ENCODE data around the gene SLC9A4.

Gene SLC9A4

GRCh38 chr2:102437122-102437521 lies 35.9 kb upstream of the SLC9A4 start:
- H3K27me3 ChIP-seq (ENCODE audit: control insufficient read depth, insufficient read depth, low read length): no peaks in the 10 kb centered on the region
- H3K9ac ChIP-seq (ENCODE audit: low read length): no peak overlapping the region
- no peak overlapping the region for H3K27ac ChIP-seq (ENCODE audit: low read length)
- no peaks in the 10 kb centered on the region for H3K4me1 ChIP-seq (ENCODE audit: control insufficient read depth, low read depth, low read length)
- H3K4me3 ChIP-seq (ENCODE audit: low read length): no peak overlapping the region
- H3K36me3 ChIP-seq (ENCODE audit: control insufficient read depth, low read depth, low read length): no peaks in the 10 kb centered on the region
- H3K9me3 ChIP-seq (ENCODE audit: control insufficient read depth, low read depth, low read length): no peaks in the 10 kb centered on the region

- Histone ChIP-seq H3K27ac (ENCODE audit: low read length) (no peak overlapping the region), H3K9ac (ENCODE audit: low read length) (no peak overlapping the region), H3K9me3 (ENCODE audit: control insufficient read depth, low read depth, low read length) (no peaks in the 10 kb centered on the region), H3K27me3 (ENCODE audit: control insufficient read depth, insufficient read depth, low read length) (no peaks in the 10 kb centered on the region), H3K36me3 (ENCODE audit: control insufficient read depth, low read depth, low read length) (no peaks in the 10 kb centered on the region), H3K4me1 (ENCODE audit: control insufficient read depth, low read depth, low read length) (no peaks in the 10 kb centered on the region), H3K4me3 (ENCODE audit: low read length) (no peak overlapping the region)
Measured at GRCh38 chr2:102438111-102438510, 34.9 kb upstream of the SLC9A4 start.

GRCh38 chr2:102438578-102438977 lies 34.4 kb upstream of the SLC9A4 start:
- no peak overlapping the region for H3K9ac ChIP-seq (ENCODE audit: low read length)
- H3K9me3 ChIP-seq (ENCODE audit: control insufficient read depth, low read depth, low read length): no peaks in the 10 kb centered on the region
- H3K36me3 ChIP-seq (ENCODE audit: control insufficient read depth, low read depth, low read length): no peaks in the 10 kb centered on the region
- no peak overlapping the region for H3K27ac ChIP-seq (ENCODE audit: low read length)
- H3K27me3 ChIP-seq (ENCODE audit: control insufficient read depth, insufficient read depth, low read length): no peaks in the 10 kb centered on the region
- H3K4me3 ChIP-seq (ENCODE audit: low read length): no peak overlapping the region
- H3K4me1 ChIP-seq (ENCODE audit: control insufficient read depth, low read depth, low read length): no peaks in the 10 kb centered on the region

GRCh38 chr2:102439065-102439695 lies 33.8 kb upstream of the SLC9A4 start:
- no peak overlapping the region for H3K9ac ChIP-seq (ENCODE audit: low read length)
- H3K36me3 ChIP-seq (ENCODE audit: control insufficient read depth, low read depth, low read length): no peaks in the 10 kb centered on the region
- no peak overlapping the region for H3K27ac ChIP-seq (ENCODE audit: low read length)
- no peaks in the 10 kb centered on the region for H3K4me1 ChIP-seq (ENCODE audit: control insufficient read depth, low read depth, low read length)
- no peak overlapping the region for H3K4me3 ChIP-seq (ENCODE audit: low read length)
- no peaks in the 10 kb centered on the region for H3K27me3 ChIP-seq (ENCODE audit: control insufficient read depth, insufficient read depth, low read length)
- H3K9me3 ChIP-seq (ENCODE audit: control insufficient read depth, low read depth, low read length): no peaks in the 10 kb centered on the region

GRCh38 chr2:102442967-102443828 lies 29.8 kb upstream of the SLC9A4 start:
- no peaks in the 10 kb centered on the region for H3K4me1 ChIP-seq (ENCODE audit: control insufficient read depth, low read depth, low read length)
- H3K27me3 ChIP-seq (ENCODE audit: control insufficient read depth, insufficient read depth, low read length): no peaks in the 10 kb centered on the region
- no peak overlapping the region for H3K9ac ChIP-seq (ENCODE audit: low read length)
- H3K4me3 ChIP-seq (ENCODE audit: low read length): no peak overlapping the region
- no peaks in the 10 kb centered on the region for H3K36me3 ChIP-seq (ENCODE audit: control insufficient read depth, low read depth, low read length)
- no peak overlapping the region for H3K27ac ChIP-seq (ENCODE audit: low read length)
- no peaks in the 10 kb centered on the region for H3K9me3 ChIP-seq (ENCODE audit: control insufficient read depth, low read depth, low read length)

GRCh38 chr2:102444233-102444632 lies 28.8 kb upstream of the SLC9A4 start:
- Histone ChIP-seq H3K4me1 (ENCODE audit: control insufficient read depth, low read depth, low read length) (no peaks in the 10 kb centered on the region), H3K27me3 (ENCODE audit: control insufficient read depth, insufficient read depth, low read length) (no peaks in the 10 kb centered on the region), H3K4me3 (ENCODE audit: low read length) (no peak overlapping the region), H3K27ac (ENCODE audit: low read length) (no peak overlapping the region), H3K9me3 (ENCODE audit: control insufficient read depth, low read depth, low read length) (no peaks in the 10 kb centered on the region), H3K36me3 (ENCODE audit: control insufficient read depth, low read depth, low read length) (no peaks in the 10 kb centered on the region), H3K9ac (ENCODE audit: low read length) (no peak overlapping the region)

GRCh38 chr2:102446936-102447335 lies 26.1 kb upstream of the SLC9A4 start:
- no peaks in the 10 kb centered on the region for H3K36me3 ChIP-seq (ENCODE audit: control insufficient read depth, low read depth, low read length)
- H3K27me3 ChIP-seq (ENCODE audit: control insufficient read depth, insufficient read depth, low read length): no peaks in the 10 kb centered on the region
- H3K4me1 ChIP-seq (ENCODE audit: control insufficient read depth, low read depth, low read length): no peaks in the 10 kb centered on the region
- no peak overlapping the region for H3K4me3 ChIP-seq (ENCODE audit: low read length)
- no peak overlapping the region for H3K9ac ChIP-seq (ENCODE audit: low read length)
- no peak overlapping the region for H3K27ac ChIP-seq (ENCODE audit: low read length)
- H3K9me3 ChIP-seq (ENCODE audit: control insufficient read depth, low read depth, low read length): no peaks in the 10 kb centered on the region

- Histone ChIP-seq H3K4me1 (ENCODE audit: control insufficient read depth, low read depth, low read length) (no peaks in the 10 kb centered on the region), H3K9me3 (ENCODE audit: control insufficient read depth, low read depth, low read length) (no peaks in the 10 kb centered on the region), H3K27ac (ENCODE audit: low read length) (no peak overlapping the region), H3K36me3 (ENCODE audit: control insufficient read depth, low read depth, low read length) (no peaks in the 10 kb centered on the region), H3K27me3 (ENCODE audit: control insufficient read depth, insufficient read depth, low read length) (no peaks in the 10 kb centered on the region), H3K9ac (ENCODE audit: low read length) (no peak overlapping the region), H3K4me3 (ENCODE audit: low read length) (no peak overlapping the region)
Measured at GRCh38 chr2:102449370-102449974, 23.6 kb upstream of the SLC9A4 start.

GRCh38 chr2:102451968-102452367 lies 21.1 kb upstream of the SLC9A4 start:
- Histone ChIP-seq H3K36me3 (ENCODE audit: control insufficient read depth, low read depth, low read length) (no peaks in the 10 kb centered on the region), H3K4me3 (ENCODE audit: low read length) (no peak overlapping the region), H3K27ac (ENCODE audit: low read length) (no peak overlapping the region), H3K4me1 (ENCODE audit: control insufficient read depth, low read depth, low read length) (no peaks in the 10 kb centered on the region), H3K9ac (ENCODE audit: low read length) (no peak overlapping the region), H3K9me3 (ENCODE audit: control insufficient read depth, low read depth, low read length) (no peaks in the 10 kb centered on the region), H3K27me3 (ENCODE audit: control insufficient read depth, insufficient read depth, low read length) (no peaks in the 10 kb centered on the region)

- Histone ChIP-seq H3K27ac (ENCODE audit: low read length) (no peak overlapping the region), H3K36me3 (ENCODE audit: control insufficient read depth, low read depth, low read length) (no peaks in the 10 kb centered on the region), H3K4me1 (ENCODE audit: control insufficient read depth, low read depth, low read length) (no peaks in the 10 kb centered on the region), H3K27me3 (ENCODE audit: control insufficient read depth, insufficient read depth, low read length) (no peaks in the 10 kb centered on the region), H3K9me3 (ENCODE audit: control insufficient read depth, low read depth, low read length) (no peaks in the 10 kb centered on the region), H3K9ac (ENCODE audit: low read length) (no peak overlapping the region), H3K4me3 (ENCODE audit: low read length) (no peak overlapping the region)
Measured at GRCh38 chr2:102453501-102453900, 19.5 kb upstream of the SLC9A4 start.

GRCh38 chr2:102455061-102455670 lies 17.9 kb upstream of the SLC9A4 start:
- Histone ChIP-seq H3K4me1 (ENCODE audit: control insufficient read depth, low read depth, low read length) (no peaks in the 10 kb centered on the region), H3K9ac (ENCODE audit: low read length) (no peak overlapping the region), H3K36me3 (ENCODE audit: control insufficient read depth, low read depth, low read length) (no peaks in the 10 kb centered on the region), H3K27ac (ENCODE audit: low read length) (no peak overlapping the region), H3K4me3 (ENCODE audit: low read length) (no peak overlapping the region), H3K9me3 (ENCODE audit: control insufficient read depth, low read depth, low read length) (no peaks in the 10 kb centered on the region), H3K27me3 (ENCODE audit: control insufficient read depth, insufficient read depth, low read length) (no peaks in the 10 kb centered on the region)
